ENCODE results near the gene GUCA2B.

Gene GUCA2B

GRCh38 chr1:42189931-42190853 is 37.0 kb downstream of the GUCA2B start:
- no peak for DNase-seq (ENCODE audit: low spot score)

GRCh38 chr1:42191319-42191718 is 38.1 kb downstream of the GUCA2B start:
- DNase-seq (ENCODE audit: low spot score), result no peak

GRCh38 chr1:42192106-42192505 is 38.9 kb downstream of the GUCA2B start:
- DNase-seq (ENCODE audit: low spot score), result no peak

- DNase-seq (ENCODE audit: low spot score), result no peak
These were observed 42.6 kb downstream of the GUCA2B start for GRCh38 chr1:42195841-42196240.

GRCh38 chr1:42198251-42198650 is 45.0 kb downstream of the GUCA2B start:
- DNase-seq (ENCODE audit: low spot score), result no peak

- DNase-seq (ENCODE audit: low spot score), result no peak
These were observed 48.8 kb downstream of the GUCA2B start for GRCh38 chr1:42201986-42202385.

Measured in COLO829 (cell line).